Epithelial cell of umbilical artery (primary cell): ENCODE results near the gene SLC6A9. TPM values are rescaled to one million over a fixed set of nuclear protein-coding genes. Genes with fewer than 3 reads are reported as not detected.

Experiments
- total RNA-seq: library from RNA; depleted of rRNA; stranded (reverse); fragments of >200 nt; gene quantifications from 2 replicates; pipeline ENCODE4 v1.2.3, GENCODE V29; 2014

The SLC6A9 gene
- total RNA-seq = 0.32 and 1.8 TPM in 2 replicates

GRCh38 chr1:44031252-44032169, at the start of gene SLC6A9:
SLC6A9 (minus strand) TSS chr1:44031462; CDS start chr1:44024277, 7,185 bp downstream.

GRCh38 chr1:43991476-43992231, 39.6 kb downstream of the SLC6A9 start, which contains the start of gene CCDC24:
CCDC24 (plus strand) TSS chr1:43991599; CDS start chr1:43991879, 280 bp downstream.

DNA sequence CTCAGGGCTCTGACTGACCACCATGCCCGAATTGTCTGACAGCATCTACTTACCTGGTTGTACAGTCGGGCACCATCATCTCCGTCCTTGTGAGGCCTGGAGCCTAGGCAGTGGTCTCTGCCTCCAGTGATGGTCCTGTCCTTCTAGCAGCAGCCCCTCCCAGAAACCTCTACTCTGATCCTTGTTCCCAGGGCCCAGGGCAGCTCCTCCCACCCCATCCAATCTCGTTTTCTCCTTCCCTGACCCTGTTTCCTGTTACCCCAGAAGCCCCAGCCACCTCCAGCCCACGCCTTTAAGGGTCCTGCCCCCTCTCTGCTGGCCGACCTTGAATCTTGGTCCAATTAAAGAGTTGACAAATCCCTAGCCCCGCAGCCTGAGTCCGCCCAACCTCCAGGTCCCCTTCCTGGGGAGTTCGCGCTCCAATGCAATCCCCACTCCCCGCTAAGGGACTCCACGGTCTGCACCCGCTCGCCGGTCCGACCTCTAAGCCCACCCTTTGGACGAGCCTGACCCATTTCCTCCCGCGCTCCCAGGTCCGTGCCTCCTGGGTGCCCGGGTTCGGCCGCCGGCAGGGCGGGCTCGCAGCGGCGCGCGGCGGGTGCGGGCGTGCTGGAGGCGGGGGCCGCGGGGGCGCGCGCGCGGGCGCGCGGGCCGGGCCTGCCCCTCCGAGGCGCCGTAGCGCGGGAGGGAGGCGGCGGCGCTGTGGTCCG, 52.6 kb downstream of the SLC6A9 start, which contains the start of gene B4GALT2:
Gene B4GALT2, plus strand, starts transcription at position 660 of the 710 bp plus-strand sequence. CDS start 1,951 bp downstream, outside the sequence.

GRCh38 chr1:43974443-43975248, 56.6 kb downstream of the SLC6A9 start, which contains the start of gene ATP6V0B:
ATP6V0B (plus strand) TSS chr1:43974960; CDS start chr1:43975041, 81 bp downstream.

GRCh38 chr1:43969746-43970466, 61.4 kb downstream of the SLC6A9 start, which contains the start of gene DPH2:
DPH2 (plus strand) TSS chr1:43970010; CDS start chr1:43970176, 166 bp downstream.

Other genes starting within 250 kb of the SLC6A9 start
- gene ARTN, start 97.7 kb downstream of the SLC6A9 start, total RNA-seq = 0.15 and 0.32 TPM in 2 replicates
- gene IPO13, start 84.5 kb downstream of the SLC6A9 start, total RNA-seq = 9.7 and 18.2 TPM in 2 replicates
- gene DPH2, start 61.5 kb downstream of the SLC6A9 start, total RNA-seq = 19.2 and 23.4 TPM in 2 replicates
- 124 and 137 TPM in 2 replicates for gene ATP6V0B, start 56.5 kb downstream of the SLC6A9 start, total RNA-seq
- 50.6 and 85.8 TPM in 2 replicates for gene B4GALT2, start 52.3 kb downstream of the SLC6A9 start, total RNA-seq
- 1.9 and 2.6 TPM in 2 replicates for gene CCDC24, start 39.9 kb downstream of the SLC6A9 start, total RNA-seq
- not detected in 2 replicates for gene KLF17, start 87.4 kb upstream of the SLC6A9 start, total RNA-seq
- not detected in 2 replicates for gene KLF18, start 110.2 kb upstream of the SLC6A9 start, total RNA-seq
- 17.8 and 18.5 TPM in 2 replicates for gene DMAP1, start 182.0 kb upstream of the SLC6A9 start, total RNA-seq